HG03520 (cell line): ENCODE measurements around the gene TMEM8B.

Experiments used
- ATAC-seq: cut with Tn5 transposase; IDR thresholded peaks from one replicate; pipeline ENCODE4 v1.9.1; 2021; ENCODE audit warnings: mild to moderate bottlenecking, moderate library complexity; ENCODE audit not compliant: unreplicated experiment

The TMEM8B gene, protein sequence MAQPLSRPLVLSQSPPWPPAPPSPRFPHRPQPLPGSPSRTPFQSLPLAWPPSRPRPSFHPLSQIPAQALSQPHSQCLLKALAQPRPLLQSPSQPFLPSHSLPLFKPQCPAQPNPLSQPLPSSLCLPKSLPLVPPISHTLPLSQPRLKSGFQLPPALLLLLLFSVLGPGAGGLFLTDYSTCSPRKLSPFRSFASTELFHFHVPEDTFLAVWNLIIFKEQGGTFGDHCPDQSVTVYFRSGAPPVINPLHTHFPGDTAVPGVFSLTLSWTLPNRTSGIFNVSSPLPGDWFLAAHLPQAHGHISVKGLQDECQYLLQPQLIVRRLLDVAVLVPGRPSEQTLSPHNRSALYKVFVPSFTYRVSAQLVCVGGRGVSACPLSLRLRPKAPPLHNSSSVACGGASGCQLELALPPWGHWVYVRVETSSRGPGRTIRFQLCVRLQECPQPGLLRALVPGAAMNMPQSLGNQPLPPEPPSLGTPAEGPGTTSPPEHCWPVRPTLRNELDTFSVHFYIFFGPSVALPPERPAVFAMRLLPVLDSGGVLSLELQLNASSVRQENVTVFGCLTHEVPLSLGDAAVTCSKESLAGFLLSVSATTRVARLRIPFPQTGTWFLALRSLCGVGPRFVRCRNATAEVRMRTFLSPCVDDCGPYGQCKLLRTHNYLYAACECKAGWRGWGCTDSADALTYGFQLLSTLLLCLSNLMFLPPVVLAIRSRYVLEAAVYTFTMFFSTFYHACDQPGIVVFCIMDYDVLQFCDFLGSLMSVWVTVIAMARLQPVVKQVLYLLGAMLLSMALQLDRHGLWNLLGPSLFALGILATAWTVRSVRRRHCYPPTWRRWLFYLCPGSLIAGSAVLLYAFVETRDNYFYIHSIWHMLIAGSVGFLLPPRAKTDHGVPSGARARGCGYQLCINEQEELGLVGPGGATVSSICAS

DNA sequence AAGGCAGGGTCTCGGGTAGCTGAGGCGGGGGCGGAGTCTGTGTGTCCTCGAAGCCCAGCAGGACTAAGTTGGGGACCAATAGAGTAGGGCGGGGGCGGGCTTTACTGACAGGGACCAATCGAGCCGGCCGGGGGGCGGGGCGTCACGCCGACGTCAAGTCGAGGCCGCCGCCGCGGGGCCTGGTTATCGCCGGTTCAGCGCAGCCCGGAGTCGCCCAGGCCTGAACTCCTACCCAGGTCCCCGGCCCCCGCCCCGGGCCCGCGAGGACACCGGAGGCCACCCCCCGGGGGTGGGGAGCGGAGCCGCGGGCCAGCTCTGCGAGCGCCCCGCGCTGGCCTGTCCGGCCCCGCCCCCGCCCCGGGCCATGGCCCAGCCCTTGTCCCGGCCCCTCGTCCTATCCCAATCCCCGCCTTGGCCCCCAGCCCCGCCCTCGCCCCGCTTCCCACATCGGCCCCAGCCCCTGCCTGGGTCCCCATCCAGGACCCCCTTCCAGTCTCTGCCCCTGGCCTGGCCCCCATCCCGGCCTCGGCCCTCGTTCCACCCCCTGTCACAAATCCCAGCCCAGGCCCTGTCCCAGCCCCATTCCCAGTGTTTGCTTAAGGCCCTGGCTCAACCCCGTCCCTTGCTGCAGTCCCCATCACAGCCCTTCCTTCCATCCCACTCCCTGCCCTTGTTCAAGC, at the start of gene TMEM8B:
Gene TMEM8B (plus strand): TSS at position 145 of the 680 bp plus-strand sequence. CDS start 220 bp downstream, at position 365.
- peak; percentile 62 for ATAC-seq

DNA sequence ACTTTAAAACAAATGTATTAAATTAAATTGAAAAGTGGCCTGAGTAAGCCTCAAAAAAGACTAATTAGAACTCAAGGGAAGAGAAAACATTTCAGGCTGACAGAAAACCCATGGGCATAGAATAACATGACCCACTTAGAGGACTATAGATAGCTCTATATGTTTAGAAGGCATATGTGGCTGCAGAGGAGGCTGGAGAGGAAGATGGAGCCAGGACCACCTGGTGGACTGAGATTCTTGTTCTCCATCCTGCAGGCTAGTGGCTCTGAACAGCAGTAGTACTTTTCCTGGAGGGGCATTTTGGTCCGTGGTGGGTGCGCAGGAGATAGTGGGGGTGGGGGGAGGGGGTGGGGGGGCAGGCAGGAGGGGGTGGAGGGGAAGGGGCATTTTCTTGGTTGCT, 48.0 kb upstream of the TMEM8B start:
- no peak for ATAC-seq

DNA sequence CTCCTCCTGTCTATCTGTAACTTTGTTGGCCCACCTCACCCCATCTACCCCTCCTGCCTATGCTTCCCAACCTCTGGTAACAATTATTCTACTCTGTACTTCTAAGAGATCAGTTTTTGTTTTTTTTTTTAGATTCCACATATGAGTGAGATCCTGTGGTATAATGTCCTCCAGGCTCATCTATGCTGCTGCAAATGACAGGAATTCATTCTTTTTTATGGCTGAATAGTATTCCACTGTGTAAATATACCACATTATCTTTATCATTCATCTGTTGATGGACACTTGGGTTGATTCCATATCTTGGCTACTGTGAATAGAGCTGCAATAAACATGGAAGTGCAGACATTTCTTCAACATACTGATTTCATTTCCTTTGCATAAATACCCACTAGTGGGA, 45.6 kb upstream of the TMEM8B start:
- no peak for ATAC-seq

DNA sequence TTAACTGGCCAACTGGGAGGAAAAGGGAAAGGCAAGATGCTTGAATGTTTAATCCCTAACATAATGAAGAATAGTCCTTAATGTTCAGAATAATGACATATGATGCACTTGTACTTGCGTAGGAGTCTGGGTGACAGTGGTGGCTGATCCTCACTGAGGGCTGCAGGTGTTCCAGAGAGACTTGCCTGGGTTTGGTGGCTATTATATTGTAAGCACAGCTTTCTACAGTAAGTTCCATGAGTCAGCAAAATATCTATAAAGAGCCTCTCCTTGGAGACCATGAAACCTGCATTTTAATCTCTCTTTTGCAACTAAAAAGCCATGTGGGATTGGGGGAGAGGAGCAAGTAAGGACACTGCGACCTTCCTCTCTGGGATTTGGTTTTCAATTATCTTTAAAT, 39.5 kb upstream of the TMEM8B start:
- no peak for ATAC-seq

DNA sequence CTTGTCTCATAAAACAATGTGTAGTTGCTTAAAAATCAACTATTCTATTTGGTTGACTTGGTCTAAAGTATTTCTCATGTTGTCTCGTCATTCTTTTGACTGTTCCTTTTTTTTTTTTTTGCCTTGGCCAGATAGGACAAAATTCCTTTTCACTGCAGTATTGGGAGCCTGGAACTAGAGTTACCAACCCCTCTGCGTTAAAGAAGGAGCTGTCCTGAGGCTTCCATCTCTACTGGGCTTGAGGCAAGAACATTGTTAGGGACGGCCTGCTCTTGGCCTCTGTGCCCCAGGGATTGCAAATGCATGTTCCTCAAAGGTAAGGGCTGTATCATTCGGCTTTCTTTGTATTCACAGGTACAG, 39.0 kb upstream of the TMEM8B start:
- ATAC-seq, result no peak

DNA sequence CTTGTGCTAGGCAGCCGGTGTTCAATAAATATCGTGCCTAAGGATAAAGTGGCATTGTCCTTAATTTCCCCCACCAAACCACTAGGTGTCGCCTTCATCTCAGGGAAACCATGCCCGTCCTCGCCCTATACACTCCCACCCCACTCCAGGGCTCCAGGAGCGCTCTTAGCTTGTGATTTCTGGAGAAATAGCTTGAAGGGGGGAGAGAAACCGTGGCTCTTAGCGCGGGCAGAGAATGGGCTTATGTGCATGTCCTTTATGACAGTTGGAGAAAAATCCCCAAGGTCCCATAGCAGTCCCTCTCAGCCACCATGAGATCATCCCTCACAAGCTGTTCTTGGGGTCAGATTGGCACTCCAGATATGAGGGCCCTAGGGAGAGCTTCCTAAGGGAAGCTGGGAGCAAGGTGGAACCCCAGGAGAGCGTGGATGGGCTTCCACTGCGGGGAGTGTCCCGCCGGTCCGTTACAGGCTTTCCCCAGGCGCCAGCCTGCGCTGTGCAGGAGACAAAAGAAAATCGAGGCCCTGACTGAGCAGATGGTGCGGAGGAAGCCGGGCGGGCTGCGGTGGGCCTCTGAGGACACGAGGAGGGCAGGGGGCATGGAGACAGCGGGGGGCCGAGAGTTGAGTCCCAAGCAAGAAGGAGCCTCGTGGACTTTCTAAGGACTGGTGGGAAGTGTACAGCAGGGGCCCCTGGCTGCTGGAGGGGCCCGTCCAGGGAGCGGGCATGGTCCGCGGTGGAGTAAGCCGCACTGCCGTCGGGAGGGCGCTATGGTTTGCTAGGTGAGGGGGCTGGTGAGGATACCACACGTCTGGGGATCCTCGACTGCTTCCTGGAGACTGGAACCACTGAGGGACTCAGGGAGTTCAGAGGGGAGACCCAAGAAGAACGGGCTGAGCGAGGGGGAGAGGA, 38.4 kb upstream of the TMEM8B start:
- no peak for ATAC-seq

DNA sequence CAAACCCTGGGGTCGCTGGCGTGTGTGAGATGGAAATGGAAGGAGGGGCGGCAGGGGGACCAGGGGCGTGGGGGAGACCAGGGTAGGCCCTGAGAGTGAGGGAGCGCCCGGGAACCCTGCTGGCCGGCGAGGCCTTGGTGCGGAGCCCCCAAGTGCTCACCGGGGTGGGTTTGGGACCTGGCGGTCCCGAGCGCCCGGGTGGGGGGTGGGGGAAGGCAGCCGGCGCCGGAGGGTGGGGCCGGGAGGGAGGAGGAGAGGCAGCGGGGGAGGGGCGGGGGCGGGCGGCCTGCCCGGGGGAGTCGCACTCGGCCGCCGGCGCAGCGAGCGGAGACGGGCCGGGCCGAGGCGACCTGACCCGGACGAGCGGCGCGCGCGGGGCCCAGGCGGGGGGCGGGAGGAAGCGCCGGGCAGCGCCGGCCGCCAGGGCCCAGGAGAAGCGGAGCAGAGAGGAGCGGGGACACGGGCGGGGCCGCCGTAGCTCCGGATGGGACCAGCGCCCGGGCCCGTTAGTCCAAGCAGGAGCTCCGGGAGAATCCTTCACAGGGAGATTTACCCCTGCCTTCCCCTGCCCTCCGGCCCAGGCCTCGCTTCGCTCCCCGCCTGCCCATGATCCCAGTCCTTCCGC, 37.6 kb upstream of the TMEM8B start, which contains the start of gene NPR2:
Gene NPR2 (plus strand): TSS at position 295 of the 625 bp plus-strand sequence. CDS start 818 bp downstream, outside the sequence.
- ATAC-seq, result no peak

GRCh38 chr9:35792024-35792813, 36.8 kb upstream of the TMEM8B start:
- ATAC-seq, result no peak

DNA sequence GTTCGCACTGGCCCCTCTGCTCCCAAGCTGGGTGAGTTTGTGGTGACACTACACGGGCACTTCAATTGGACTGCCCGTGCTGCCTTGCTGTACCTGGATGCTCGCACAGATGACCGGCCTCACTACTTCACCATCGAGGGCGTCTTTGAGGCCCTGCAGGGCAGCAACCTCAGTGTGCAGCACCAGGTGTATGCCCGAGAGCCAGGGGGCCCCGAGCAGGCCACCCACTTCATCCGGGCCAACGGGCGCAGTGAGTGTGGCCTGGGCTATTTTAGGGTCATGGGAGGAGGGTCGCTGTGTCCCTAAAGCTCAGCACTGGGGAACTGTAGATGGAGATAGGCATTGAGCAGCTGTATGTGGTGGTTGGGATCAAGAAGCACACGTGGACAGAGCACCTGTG, 36.2 kb upstream of the TMEM8B start:
- no peak for ATAC-seq

DNA sequence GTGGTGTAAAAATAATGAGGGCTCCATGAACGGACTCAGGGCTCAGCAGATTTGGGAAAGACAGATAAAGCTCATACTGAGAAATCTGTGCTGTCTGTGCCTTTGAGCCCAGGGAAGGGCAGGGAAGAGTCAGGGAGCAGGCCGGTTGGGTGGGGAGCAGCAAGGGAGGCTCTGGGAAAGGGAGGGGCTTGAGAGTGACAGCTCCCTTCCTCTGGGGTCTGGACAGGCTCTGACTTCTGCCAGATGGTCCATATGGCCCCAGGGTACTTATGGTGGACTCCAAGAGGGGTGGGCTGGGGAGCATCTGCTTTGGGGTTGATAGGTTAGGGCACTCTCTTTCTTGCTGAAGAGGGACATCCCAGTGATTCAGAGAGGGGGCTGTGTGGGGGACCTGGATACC, 35.6 kb upstream of the TMEM8B start:
- ATAC-seq, result no peak

DNA sequence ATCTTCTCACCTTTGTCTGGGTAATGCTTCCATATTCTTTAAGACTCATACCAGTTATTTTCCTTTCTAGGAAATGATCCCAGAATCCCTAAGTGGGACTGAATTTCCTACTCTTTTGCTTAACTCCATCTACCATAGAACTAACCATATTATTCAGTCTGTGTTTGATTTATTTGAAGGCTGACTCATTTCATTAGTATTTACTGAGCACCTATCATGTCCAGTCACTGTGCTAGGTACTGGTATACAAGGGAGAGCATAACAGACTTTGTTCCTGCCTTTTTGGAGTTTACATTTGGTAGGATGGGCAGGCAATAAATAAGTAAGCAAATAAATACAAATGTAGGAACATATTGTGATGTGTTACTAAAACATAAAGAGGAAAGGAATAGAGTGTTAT, 33.3 kb upstream of the TMEM8B start:
- no peak for ATAC-seq

DNA sequence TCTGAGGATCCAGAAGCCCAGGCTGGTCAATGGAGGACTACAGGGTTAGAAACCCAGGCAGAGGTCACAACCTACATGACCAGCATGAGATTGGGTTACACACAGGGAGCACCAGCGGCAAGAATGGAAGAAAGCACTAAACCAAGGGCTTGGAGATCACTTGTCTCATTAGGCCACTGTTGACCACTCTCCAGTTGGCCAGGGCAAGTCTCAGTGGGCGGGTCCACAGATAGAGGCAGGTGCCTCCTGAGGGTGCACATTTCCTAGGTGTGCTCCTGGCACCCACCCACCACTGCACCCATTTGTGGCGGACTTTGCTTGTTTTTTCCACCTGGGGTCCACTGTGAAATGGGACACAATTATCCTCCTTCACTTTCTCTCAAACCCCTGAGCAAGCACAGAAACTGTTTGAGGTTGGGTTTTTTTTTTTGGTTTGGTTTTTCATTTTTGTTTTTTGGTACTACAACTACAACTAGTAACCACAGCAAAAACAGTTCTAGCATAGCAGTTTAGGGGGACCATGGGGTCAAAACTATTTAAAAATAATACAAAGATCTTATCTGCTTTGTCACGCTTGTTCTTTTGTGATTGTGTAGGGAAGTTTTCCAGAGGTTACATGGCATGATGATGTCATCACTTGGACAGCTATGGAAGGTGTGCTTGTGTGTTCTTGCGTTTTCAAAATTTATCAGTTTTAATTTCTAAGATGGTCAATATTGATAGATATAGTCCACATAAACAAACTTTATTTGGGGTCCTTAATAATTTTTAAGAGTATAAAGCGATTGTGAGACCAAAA, 31.5 kb upstream of the TMEM8B start:
- ATAC-seq, result no peak

DNA sequence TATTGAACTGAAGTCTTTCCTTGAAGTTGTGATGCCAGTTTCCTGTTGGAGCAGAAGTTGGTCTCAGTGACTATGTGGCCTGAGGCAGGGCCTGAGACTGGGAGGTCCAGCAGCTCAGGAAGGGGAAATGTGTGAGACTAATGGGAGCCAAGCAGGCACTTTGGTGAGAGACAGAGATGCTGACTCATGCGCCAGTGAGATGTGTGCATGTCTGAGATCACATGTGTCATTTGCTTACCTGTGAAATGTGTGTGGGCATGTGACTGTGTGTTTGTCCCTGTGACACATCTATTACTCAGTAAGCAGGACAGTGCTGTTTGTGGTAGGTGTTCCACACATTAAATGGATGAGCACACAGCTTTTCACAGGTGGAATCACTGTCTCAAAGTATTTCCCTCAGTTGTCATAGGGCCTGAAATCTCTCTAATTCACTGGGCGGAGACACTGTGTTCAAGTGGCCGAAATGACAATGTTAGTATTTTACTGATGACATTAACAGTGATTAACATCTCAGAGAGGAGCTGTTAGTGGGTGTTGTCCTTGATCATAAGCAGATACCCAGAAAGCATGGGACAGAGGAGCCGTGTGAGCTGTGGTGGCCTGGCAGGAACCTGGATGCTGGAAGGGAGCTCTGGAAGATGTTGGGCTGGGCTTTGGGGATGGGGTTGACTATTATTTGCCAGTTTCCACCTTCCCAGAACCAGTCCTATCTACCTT, 30.2 kb upstream of the TMEM8B start:
- no peak for ATAC-seq

DNA sequence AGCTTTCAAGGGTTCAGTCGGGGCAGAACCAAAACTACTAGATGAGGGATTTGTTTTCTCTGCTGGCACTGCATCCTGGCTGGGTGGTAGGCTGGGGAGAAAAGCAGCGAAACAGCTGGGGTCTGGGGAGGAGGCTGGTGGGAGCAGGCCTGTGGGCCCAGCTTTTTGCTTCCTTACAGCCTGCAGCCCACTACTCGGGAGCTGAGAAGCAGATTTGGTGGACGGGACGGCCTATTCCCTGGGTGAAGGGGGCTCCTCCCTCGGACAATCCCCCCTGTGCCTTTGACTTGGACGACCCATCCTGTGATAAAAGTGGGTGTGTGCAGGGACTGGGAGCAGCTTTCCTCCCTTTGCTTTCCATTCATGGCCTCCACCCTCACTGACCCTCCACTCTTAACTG, 28.5 kb upstream of the TMEM8B start:
- no peak for ATAC-seq

GRCh38 chr9:35801328-35802128, 27.5 kb upstream of the TMEM8B start:
- ATAC-seq, result no peak

DNA sequence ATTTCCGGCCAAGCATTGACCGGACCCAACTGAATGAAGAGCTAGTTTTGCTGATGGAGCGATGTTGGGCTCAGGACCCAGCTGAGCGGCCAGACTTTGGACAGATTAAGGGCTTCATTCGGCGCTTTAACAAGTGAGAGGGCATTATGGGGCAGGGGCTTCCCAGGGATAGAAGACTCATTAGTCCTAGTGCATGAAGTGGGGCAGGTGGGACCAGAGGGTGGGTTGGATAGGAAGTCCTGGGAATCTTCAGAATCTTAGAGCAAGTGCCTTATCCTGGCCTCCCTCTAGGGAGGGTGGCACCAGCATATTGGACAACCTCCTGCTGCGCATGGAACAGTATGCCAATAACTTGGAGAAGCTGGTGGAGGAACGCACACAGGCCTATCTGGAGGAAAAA, 22.9 kb upstream of the TMEM8B start:
- no peak for ATAC-seq

DNA sequence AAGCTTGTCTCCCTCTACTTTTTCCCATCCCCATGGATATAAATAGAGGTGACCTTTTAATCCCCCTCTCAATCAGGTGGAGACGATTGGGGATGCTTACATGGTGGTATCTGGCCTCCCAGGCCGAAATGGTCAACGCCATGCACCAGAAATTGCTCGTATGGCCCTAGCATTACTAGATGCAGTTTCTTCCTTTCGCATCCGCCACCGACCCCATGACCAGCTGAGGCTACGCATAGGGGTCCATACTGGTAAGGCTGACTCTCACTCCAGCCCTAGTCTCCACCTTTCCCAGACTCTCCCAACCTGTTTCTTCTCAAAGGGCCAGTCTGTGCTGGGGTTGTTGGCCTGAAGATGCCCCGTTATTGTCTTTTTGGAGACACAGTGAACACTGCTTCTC, 20.6 kb upstream of the TMEM8B start:
- ATAC-seq, result no peak
